ENCODE results near the gene MIA3. TPM values are rescaled to one million over a fixed set of nuclear protein-coding genes. Genes with fewer than 3 reads are reported as not detected.

MIA3 gene
- polyA plus RNA-seq, 1 donor from 2014 or later: 26.9 TPM

GRCh38 chr1:222697826-222698225 lies 79.9 kb downstream of the MIA3 start:
- H3K27ac ChIP-seq (ENCODE audit: low read length): no peak overlapping the region
- H3F3A ChIP-seq (ENCODE audit: insufficient read depth, low read length, poor library complexity, severe bottlenecking): no peaks in the 10 kb centered on the region
- H3K27me3 ChIP-seq (ENCODE audit: insufficient read depth, low read depth, low read length): no peaks in the 10 kb centered on the region
- no peaks in the 10 kb centered on the region for H3K36me3 ChIP-seq (ENCODE audit: insufficient read depth, low read length)
- no peaks in the 10 kb centered on the region for H4K20me1 ChIP-seq (ENCODE audit: insufficient read depth)
- no peak overlapping the region for H3K9ac ChIP-seq (ENCODE audit: low read length)
- no peaks in the 10 kb centered on the region for H3K9me3 ChIP-seq (ENCODE audit: low read length)
- no peak overlapping the region for H3K4me3 ChIP-seq (ENCODE audit: low read length)
- no peak overlapping the region for H3K4me2 ChIP-seq (ENCODE audit: low read length)
- no peaks in the 10 kb centered on the region for H3K79me2 ChIP-seq (replicated peaks; ENCODE audit: insufficient read depth, low read length)
- TF ChIP-seq EZH2 (IDR thresholded peaks at IDR 0.05; ENCODE audit: borderline replicate concordance, insufficient read depth, low read length, poor library complexity, severe bottlenecking) (no peak), EP300 (conservative IDR thresholded peaks at IDR 0.05; ENCODE audit: poor library complexity, severe bottlenecking) (no peak), SMC3 (conservative IDR thresholded peaks at IDR 0.05; ENCODE audit: poor library complexity) (no peak), POLR2AphosphoS5 (IDR thresholded peaks at IDR 0.05) (no peak), TAF1 (IDR thresholded peaks at IDR 0.05; ENCODE audit: low read depth) (no peak), MXI1 (conservative IDR thresholded peaks at IDR 0.05; ENCODE audit: poor library complexity, severe bottlenecking) (no peak), REST (IDR thresholded peaks at IDR 0.05; ENCODE audit: borderline replicate concordance) (no peak), RAD21 (conservative IDR thresholded peaks at IDR 0.05) (no peak), CTCF (IDR thresholded peaks at IDR 0.05; ENCODE audit: poor library complexity, severe bottlenecking) (no peak)
- no peak overlapping the region for H2AFZ ChIP-seq (ENCODE audit: low read depth, low read length)
- no peaks in the 10 kb centered on the region for H3K9me2 ChIP-seq (ENCODE audit: insufficient read depth, low read length)

GRCh38 chr1:222702210-222702609 lies 84.3 kb downstream of the MIA3 start:
- Histone ChIP-seq H3K9me3 (ENCODE audit: low read length) (peaks cover 4% of the 10 kb centered on the region), H3K9ac (ENCODE audit: low read length) (no peak overlapping the region), H3F3A (ENCODE audit: insufficient read depth, low read length, poor library complexity, severe bottlenecking) (no peaks in the 10 kb centered on the region), H3K36me3 (ENCODE audit: insufficient read depth, low read length) (no peaks in the 10 kb centered on the region), H3K79me2 (replicated peaks; ENCODE audit: insufficient read depth, low read length) (peaks cover 11% of the 10 kb centered on the region), H3K27ac (ENCODE audit: low read length) (no peak overlapping the region), H2AFZ (ENCODE audit: low read depth, low read length) (no peak overlapping the region), H3K4me2 (ENCODE audit: low read length) (no peak overlapping the region), H4K20me1 (ENCODE audit: insufficient read depth) (no peaks in the 10 kb centered on the region), H3K27me3 (ENCODE audit: insufficient read depth, low read depth, low read length) (no peaks in the 10 kb centered on the region), H3K9me2 (ENCODE audit: insufficient read depth, low read length) (no peaks in the 10 kb centered on the region), H3K4me3 (ENCODE audit: low read length) (no peak overlapping the region)
- no peak for TF ChIP-seq POLR2AphosphoS5 (IDR thresholded peaks at IDR 0.05)
- TF ChIP-seq MXI1 (conservative IDR thresholded peaks at IDR 0.05; ENCODE audit: poor library complexity, severe bottlenecking): no peak
- no peak for TF ChIP-seq CTCF (IDR thresholded peaks at IDR 0.05; ENCODE audit: poor library complexity, severe bottlenecking)
- no peak for TF ChIP-seq REST (IDR thresholded peaks at IDR 0.05; ENCODE audit: borderline replicate concordance)
- TF ChIP-seq EP300 (conservative IDR thresholded peaks at IDR 0.05; ENCODE audit: poor library complexity, severe bottlenecking): no peak
- no peak for TF ChIP-seq SMC3 (conservative IDR thresholded peaks at IDR 0.05; ENCODE audit: poor library complexity)
- TF ChIP-seq EZH2 (IDR thresholded peaks at IDR 0.05; ENCODE audit: borderline replicate concordance, insufficient read depth, low read length, poor library complexity, severe bottlenecking): no peak
- no peak for TF ChIP-seq RAD21 (conservative IDR thresholded peaks at IDR 0.05)
- no peak for TF ChIP-seq TAF1 (IDR thresholded peaks at IDR 0.05; ENCODE audit: low read depth)

Measured in neural cell (in vitro differentiated cells).